GM19455 (cell line): Measurements from ENCODE around the gene SP4.
"Not testable (repeated sequence)": the region's sequence is repeated elsewhere in the genome, so short reads cannot be mapped to it uniquely, and the experiment has no call there.

Experiments used
- ATAC-seq: cut with Tn5 transposase; IDR thresholded peaks from one replicate; pipeline ENCODE4 v1.9.1; 2021; ENCODE audit not compliant: unreplicated experiment

The SP4 gene

DNA sequence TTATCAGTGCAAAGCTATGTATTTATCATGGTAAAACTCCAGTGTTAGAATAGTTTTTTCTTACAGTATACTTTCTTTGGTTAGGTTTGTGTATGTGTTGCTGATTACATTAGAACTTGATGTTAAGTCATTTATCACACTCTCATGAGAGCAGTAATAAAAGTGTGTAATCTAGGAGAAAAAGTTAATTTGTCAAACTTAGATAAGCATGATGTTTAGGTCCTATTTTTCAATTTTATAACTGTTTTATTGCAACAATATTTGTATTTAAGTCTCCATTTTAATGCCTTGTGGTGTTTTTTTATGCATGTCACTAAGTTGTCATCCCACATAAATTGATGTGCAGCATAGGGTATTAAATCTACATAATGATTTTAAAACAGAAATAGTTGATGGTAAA lies 86.2 kb downstream of the SP4 start:
- ATAC-seq = no peak

DNA sequence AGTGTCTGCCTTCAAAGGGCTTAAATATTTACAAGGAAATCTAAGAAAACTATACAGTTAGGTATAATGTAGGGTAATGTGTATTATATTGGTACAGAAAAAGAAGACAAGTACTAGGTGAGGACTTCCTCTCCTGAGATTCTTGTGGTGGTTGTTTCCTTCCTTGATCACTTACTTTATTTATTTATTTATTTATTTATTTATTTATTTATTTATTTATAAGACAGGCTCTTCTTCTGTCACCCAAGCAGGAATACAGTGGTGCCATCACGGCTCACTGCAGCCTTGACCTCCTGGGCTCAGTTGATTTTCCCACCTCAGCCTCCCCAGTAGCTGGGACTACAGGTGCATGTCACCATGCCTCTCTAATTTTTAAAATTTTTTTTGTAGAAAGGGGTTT lies 96.8 kb downstream of the SP4 start:
- no peak for ATAC-seq

DNA sequence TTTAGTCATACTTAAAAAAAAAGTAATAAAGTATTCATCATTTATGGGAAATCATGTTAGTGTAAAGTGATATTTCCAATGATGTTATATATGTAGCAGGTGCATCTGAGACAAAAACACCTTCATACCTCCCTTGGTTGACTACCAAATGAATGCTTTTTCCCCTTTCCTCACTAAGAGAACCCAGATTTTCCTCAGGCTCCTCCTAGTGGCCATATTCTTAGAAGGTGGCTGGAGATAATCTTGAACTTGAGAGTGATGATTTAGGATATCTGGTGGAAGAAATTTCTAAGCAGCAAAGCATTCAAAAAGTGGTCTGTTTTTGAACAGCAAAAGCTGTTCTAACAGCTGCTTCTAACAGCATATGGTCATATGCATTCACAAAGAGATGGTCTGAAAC lies 98.1 kb downstream of the SP4 start:
- ATAC-seq = no peak

DNA sequence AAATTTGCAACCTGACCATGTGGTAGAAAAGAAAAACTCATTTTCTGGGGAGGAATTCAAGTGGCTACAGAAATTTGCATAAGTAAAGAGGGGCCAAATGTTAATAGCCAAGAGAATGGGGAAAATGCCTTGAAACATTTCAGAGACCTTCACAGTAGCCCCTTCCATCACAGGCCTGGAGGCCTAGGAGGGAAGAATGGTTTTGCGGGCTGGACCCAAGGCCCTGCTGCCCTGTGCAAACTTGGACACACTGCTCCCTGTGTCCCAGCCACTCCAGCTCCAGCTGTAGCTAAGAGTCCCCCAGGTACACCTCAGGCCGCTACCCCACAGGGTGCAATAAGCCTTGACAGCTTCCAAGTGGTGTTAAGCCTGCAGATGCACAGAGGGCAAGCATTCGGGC lies 98.6 kb downstream of the SP4 start:
- no peak for ATAC-seq

DNA sequence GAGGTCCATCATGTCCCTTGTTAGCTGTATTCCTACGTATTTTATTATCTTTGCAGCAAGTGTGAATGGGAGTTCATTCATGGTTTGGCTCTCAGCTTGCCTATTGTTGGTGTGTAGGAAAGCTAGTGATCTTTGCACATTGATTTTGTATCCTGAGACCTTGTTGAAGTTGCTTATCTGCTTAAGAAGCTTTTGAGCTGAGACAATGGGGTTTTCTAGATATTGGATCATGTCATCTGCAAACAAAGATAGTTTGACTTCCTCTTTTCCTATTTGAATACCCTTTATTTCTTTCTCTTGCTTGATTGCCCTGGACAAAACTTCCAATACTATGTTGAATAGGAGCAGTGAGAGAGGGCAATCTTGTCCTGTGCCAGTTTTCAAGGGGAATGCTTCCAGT lies 104.6 kb downstream of the SP4 start:
- not testable (repeated sequence) for ATAC-seq

DNA sequence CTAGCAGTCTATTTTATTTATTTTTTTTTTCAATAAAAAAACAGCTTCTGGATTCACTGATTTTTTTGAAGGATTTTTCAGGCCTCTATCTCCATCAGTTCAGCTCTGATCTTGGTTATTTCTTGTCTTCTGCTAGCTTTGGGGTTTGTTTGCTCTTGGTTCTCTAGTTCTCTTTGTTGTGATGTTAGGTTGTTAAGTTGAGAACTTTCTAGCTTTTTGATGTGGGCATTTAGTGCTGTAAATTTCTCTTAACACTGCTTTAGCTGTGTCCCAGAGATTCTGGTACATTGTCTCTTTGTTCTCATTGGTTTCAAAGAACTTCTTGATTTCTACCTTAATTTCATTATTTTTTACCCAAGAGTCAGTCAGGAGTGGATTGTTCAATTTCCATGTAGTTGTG lies 105.8 kb downstream of the SP4 start:
- not testable (repeated sequence) for ATAC-seq

DNA sequence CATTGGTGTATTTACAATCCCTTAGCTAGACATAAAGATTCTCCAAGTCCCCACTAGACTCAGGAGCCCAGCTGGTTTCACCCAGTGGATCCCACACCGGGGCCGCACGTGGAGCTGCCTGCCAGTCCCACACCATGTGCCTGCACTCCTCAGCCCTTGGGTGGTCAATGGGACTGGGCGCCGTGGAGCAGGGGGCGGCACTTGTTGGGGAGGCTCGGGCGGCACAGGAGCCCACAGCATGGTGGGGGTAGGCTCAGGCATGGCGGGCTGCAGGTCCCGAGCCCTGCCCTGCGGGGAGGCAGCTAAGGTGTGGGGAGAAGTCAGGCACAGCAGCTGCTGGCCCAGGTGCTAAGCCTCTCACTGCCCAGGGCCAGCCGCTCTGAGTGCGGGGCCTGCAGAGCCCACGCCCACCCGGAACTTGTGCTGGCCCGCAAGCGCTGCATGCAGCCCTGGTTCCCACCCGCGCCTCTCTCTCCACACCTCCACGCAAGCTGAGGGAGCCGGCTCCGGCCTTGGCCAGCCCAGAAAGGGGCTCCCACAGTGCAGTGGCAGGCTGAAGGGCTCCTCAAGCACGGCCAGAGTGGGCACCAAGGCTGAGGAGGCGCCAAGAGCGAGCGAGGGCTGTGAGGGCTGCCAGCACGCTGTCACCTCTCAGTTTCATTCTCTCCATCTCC lies 108.7 kb downstream of the SP4 start:
- ATAC-seq = not testable (repeated sequence)

DNA sequence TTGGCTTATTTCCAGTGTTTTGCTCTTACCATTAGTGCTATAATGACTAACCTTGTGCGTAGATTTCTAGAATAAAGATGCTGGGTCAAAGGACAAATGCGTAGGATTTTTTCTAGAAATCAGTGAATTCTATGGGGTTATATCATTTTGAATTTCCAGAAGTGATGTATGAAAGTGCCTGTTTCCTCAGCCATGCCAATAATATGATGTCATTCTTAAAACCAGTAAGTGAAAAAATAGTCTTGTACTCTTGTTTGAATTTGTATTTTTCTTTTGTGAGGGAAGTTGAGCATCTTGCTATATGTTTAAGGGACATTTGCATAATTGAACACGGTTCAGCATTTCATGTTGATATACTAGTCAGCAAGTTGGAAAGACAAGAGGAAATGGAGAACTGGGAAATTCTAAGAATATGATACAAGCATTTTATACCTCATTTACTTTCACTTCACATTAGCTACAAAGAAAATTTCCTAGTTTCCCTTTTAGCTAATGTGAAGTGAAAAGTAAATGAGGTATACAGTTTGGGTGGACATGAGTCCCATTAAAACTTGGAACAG lies 111.1 kb downstream of the SP4 start:
- no peak for ATAC-seq

DNA sequence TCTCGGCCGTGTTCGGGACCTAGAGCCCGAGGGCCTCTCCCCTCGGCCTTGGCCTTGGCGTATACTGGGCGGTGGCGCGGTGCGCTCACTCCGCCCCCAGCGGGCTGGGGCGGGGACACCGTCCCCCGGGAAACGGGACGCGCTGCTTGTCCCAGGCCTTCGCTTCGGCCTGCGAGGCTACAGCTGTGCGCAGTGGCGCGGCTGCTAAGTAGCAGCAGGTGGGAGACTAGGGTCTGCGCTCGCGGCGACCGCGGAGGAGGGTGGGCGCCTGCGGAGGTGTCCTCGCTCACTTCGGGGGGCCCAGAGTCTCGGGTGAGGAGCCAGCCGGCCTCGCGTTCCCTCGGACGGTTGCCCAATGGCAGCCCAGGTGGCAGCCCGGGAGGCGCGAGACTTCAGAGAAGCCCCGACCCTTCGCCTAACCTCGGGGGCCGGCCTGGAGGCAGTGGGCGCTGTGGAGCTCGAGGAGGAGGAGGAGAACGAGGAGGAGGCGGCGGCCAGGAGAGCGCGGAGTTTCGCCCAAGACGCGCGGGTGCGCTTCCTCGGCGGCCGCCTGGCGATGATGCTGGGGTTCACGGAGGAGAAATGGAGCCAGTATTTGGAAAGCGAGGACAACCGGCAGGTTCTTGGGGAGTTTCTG lies 115.1 kb downstream of the SP4 start, which contains the start of gene DNAH11:
DNAH11 (plus strand) TSS at position 149 of the 637 bp plus-strand sequence; CDS start at position 356, 207 bp downstream.
- no peak for ATAC-seq

DNA sequence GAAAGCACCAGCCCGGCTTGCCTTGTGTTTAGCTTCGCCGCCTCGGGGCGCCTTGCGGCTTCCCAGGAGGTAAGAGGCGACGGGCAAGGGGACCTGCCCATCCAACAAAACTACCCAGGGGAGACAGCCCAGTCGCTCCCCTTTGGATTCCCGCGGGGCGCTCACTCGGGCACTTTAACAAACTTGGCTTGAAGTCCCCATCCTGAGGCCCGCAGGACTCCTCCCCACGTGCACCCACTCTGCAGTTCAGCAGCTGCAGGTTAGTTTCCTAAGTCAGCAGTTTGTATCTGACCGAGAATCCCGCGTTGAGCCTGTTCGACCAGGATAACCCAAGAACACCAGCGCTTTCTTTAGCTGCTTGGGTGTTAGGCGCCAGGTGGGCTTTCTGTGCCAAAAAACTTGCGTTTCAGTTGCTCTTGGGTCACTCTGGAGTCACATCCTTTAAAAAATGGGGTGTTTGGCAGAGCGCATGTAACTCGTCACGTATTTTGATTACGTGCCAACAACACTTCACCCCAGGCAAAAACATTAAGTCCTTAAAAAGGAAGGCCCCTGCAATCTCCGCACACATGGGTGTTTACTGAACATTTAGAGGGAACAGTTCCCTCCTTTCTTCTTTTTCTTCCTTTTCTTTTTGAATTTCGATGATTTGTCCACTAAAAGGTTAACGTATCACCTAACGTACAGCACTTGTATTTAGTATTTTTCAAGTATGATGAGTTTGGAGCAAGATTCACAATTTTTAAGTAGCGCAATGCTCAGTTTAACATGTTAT lies 115.8 kb downstream of the SP4 start:
- no peak for ATAC-seq

DNA sequence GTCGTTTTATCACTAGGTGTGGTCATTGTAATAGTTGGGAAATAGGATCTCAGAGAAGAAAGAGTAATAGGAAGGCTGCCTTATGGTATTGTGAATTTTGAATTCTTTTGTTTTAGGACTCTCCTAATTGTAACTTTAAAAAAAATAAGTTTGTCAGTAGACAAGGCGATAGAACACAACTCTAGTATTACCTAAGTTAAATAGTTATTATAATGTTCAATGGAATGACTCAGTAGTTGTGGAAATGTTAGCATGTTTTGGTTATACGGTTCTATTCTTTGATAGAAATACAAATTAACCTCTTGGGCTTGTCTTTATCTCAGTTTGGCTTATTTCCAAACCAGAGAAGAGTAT lies 116.4 kb downstream of the SP4 start:
- ATAC-seq = no peak

DNA sequence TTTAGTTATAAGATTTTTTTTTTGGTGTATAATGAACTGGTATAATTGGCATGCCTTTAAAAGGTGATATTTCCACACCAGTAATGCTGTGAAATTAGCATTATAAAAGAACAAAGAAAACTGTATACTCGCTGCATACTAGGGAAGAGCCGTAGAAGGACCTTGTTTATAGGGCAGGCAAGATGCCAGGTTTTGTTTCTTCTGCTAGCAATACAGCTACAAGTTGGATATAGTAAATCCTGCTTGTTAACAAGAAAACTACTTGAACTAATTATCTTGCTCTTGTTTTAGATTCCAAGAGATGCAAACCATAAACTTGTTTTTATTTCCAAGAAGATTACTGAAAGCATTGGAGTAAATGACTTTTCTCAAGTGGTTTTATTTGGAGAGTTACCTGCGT lies 116.8 kb downstream of the SP4 start:
- ATAC-seq = no peak

DNA sequence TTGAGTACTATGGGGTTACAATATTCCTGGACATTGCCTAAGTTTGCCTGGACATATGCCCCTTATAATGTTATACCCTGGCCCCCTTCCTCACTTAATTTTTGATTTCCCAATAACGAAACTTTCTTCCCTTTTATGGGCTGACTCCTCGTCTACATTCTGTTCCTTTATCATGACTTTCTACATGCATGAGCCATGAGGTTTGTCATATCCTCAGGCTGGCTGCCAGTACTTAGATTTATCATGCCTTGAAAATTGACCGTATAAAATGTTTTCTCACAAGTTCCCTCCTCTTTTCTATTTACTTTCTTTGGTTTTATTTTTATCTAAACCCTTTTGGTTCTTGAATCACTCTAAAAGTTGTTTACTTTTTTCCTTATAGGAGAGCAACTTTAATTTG lies 119.6 kb downstream of the SP4 start:
- ATAC-seq = no peak

DNA sequence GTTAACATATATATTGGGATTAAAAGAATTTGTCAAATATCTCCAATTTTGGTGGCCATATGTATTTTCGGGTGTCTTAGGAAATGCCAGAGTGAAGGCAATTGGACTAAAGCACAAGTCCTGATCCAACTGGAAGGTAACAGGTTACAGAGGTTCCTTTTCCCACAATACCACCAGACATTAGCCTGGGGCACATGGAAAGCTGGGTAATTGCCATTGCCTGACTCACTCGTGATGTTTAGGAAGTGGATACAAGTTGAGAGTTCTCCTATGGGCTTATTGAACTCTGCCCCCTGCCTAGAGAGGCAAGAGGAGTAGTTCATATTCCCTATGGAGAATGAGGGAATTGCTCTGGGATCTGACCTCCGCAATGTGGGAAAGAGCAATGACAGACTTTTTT lies 120.6 kb downstream of the SP4 start:
- ATAC-seq = no peak

DNA sequence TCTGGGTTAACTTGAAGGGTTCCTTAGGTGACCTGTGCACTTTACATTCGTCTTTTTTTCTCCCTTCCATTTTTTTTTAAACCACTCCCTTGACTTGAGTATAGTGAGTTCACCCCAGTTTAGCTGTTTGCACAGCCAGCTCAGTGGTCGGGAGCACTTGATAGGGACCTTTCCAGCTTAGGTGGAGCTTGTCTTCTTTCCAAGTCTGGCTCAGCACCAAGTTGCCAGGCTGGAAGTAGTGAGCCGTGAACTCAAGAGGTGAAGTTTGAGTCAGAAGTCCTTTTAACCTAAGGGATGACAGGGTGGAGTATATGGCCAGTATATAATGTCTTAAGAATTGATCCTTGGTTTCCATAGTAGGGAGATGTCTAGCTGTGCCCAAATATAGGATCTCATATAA lies 122.2 kb downstream of the SP4 start:
- no peak for ATAC-seq

DNA sequence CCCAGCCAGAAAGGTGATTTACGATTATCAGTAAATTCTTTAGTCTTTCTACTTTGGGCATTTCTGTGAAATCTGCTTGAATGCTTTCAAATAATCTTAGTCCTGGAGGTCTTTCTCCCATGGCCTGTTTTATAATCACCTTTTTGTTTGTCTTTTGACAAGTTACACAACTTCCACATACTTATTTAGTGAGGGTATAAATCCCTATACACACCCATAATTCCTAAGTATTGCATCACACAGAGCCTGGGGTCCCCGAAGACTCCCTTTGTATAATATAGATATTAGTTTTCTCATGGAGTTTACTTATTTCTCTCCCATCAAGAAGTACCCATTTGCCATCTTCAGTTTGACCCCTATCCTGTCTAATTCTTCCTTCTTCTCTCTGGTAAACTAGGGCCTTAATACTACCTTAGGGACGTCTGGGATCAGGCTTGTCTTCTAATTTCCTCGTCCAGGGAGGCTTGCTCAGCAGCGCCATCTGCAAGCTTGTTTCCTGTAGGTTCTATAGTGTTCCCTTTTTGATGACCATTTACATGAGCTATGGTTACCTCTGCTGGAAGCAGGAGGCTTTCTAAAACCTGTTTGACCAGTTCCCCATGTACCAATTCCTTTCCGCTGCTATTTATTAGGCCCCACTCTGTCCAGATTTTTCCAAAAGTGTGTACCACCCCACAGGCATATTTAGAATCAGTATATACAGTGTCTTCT lies 123.1 kb downstream of the SP4 start:
- ATAC-seq = no peak

DNA sequence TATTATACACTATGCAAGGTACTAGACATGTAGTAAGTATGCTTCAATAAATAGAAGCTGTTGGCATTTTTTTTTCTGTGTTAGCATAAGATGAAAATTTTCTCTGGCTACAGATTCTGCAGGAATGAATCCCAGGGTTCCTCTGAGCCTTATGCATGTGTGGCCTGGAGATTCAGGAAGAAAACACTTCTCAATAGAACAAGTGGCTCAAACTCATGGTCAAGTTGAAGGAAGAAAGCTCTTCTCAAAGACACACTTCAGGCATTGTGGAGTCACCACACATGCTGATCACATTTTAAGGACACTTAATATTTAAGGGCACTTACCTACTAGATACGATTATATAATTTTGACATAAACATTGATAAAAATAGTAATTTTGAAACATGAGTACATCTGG lies 134.5 kb downstream of the SP4 start:
- no peak for ATAC-seq
